HL-60 (cell line): ENCODE results near the gene DENND1A.

ENCODE experiments used
- GABPA ChIP-seq: IDR thresholded peaks from 2 replicates; pipeline ENCODE4 v1.6.1; 2012; ENCODE audit warnings: low read depth
- TF ChIP-seq, protein P1 (sequence below): IDR thresholded peaks from one replicate; pipeline ENCODE4 v1.5.1; 2011; ENCODE audit warnings: low read length, control low read depth, inconsistent platforms; ENCODE audit not compliant: insufficient read depth

DNA sequence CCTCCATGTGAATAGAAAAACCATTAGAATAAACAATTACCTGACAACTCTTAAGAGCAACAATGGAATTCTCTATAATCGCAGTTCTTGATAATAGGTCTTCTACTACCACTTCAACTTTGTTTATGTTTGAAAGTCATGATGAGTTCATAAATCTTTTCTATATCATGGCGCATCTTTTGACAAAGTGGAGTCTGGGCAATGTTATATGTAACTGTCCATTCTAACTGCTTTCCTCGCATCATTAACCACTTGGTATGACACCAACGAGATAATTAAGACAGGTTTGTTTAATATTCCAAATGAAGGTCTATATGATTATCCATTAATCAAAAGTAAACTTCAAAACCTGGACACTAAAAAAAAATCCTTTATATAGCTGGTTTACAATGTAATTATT, 272.0 kb downstream of the DENND1A start:
- TF ChIP-seq, protein P1, sequence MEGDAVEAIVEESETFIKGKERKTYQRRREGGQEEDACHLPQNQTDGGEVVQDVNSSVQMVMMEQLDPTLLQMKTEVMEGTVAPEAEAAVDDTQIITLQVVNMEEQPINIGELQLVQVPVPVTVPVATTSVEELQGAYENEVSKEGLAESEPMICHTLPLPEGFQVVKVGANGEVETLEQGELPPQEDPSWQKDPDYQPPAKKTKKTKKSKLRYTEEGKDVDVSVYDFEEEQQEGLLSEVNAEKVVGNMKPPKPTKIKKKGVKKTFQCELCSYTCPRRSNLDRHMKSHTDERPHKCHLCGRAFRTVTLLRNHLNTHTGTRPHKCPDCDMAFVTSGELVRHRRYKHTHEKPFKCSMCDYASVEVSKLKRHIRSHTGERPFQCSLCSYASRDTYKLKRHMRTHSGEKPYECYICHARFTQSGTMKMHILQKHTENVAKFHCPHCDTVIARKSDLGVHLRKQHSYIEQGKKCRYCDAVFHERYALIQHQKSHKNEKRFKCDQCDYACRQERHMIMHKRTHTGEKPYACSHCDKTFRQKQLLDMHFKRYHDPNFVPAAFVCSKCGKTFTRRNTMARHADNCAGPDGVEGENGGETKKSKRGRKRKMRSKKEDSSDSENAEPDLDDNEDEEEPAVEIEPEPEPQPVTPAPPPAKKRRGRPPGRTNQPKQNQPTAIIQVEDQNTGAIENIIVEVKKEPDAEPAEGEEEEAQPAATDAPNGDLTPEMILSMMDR, result no peak
- no peak for TF ChIP-seq GABPA
